NCI-H524 treated with DMSO at 0.1 percent for 48 hours (cell line): ENCODE results near the gene DNAAF5.
"Not testable (repeated sequence)": the region's sequence is repeated elsewhere in the genome, so short reads cannot be mapped to it uniquely, and the experiment has no call there.

Experiments
- DNase-seq: peaks from one replicate; lab custom pipeline; 2025; lab: John Stamatoyannopoulos, UW

The DNAAF5 gene

GRCh38 chr7:782718-783449 lies 56.4 kb downstream of the DNAAF5 start:
- no peak for DNase-seq

GRCh38 chr7:783556-784490 lies 57.3 kb downstream of the DNAAF5 start:
- DNase-seq, result no peak

- no peak for DNase-seq
These were observed 58.5 kb downstream of the DNAAF5 start for GRCh38 chr7:784971-785370.

- no peak for DNase-seq
These were observed 58.9 kb downstream of the DNAAF5 start for GRCh38 chr7:785416-785815.

- no peak for DNase-seq
These were observed 60.2 kb downstream of the DNAAF5 start for GRCh38 chr7:786472-787255.

- no peak for DNase-seq
These were observed 61.1 kb downstream of the DNAAF5 start for GRCh38 chr7:787332-788240.

- DNase-seq, result no peak
These were observed 65.0 kb downstream of the DNAAF5 start for GRCh38 chr7:791519-791918.

GRCh38 chr7:794207-794606 lies 67.7 kb downstream of the DNAAF5 start:
- DNase-seq, result no peak

GRCh38 chr7:794671-795329 lies 68.3 kb downstream of the DNAAF5 start:
- no peak for DNase-seq

GRCh38 chr7:796434-797169 lies 70.1 kb downstream of the DNAAF5 start:
- not testable (repeated sequence) for DNase-seq

- no peak for DNase-seq
These were observed 72.5 kb downstream of the DNAAF5 start for GRCh38 chr7:798921-799470.

- DNase-seq, result no peak
These were observed 74.2 kb downstream of the DNAAF5 start for GRCh38 chr7:800692-801091.

GRCh38 chr7:801351-801750 lies 74.9 kb downstream of the DNAAF5 start:
- DNase-seq, result not testable (repeated sequence)

- DNase-seq, result peak; percentile 51
These were observed 75.5 kb downstream of the DNAAF5 start for GRCh38 chr7:801940-802381.

GRCh38 chr7:802500-803242 lies 76.2 kb downstream of the DNAAF5 start:
- DNase-seq, result no peak

- no peak for DNase-seq
These were observed 76.7 kb downstream of the DNAAF5 start for GRCh38 chr7:803243-803635.

GRCh38 chr7:803796-804195 lies 77.3 kb downstream of the DNAAF5 start:
- not testable (repeated sequence) for DNase-seq

GRCh38 chr7:805261-805660 lies 78.8 kb downstream of the DNAAF5 start:
- no peak for DNase-seq
